ENCODE data around the gene WDR5.
A peak's percentile ranks its signal among the peaks of the same experiment; 100 is the strongest.
"Not testable (repeated sequence)": the region's sequence is repeated elsewhere in the genome, so short reads cannot be mapped to it uniquely, and the experiment has no call there.

The WDR5 gene

DNA sequence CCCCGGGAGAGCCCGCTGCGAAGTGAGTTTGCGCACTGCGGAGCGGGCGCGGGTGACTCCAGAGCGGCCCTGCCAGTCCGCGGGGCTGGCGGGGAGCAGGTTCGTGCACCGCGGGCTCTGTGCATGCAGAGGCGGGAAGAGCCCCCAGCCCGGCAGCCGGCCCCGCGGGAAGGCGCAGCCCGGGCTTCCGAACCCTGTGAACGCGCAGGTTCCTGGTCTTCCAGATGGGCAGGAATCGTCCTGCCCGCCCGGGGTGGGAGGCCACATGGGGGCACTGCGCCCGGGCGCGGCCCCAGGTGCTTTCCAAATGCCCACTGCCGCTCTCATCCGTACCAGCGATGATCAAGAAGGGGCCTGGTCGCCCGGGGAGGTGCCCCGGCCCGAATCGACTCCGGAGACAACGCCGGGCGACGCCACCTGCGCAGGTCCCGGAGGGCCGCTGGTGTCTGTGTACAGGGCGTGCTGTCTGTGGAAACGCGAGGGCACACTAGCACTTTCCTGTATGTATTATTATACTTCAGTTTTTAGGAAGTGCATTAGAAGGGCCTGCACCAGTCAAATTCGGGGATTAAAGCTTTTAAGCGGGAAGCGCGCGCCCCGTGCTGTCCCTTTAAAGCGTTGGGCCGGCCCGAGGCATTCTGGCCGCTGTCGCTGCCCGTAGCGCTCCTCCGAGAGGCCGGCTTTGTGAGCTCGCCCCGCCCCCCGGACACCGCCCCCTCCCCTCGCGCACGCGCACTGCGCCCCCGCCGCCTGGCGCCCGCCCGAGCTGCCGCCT, at the start of gene WDR5:
Gene WDR5, plus strand, starts transcription at position 740 of the 775 bp plus-strand sequence. CDS start 3,796 bp downstream, outside the sequence.
- peak; percentile 86 to 89 for DNase-seq

DNA sequence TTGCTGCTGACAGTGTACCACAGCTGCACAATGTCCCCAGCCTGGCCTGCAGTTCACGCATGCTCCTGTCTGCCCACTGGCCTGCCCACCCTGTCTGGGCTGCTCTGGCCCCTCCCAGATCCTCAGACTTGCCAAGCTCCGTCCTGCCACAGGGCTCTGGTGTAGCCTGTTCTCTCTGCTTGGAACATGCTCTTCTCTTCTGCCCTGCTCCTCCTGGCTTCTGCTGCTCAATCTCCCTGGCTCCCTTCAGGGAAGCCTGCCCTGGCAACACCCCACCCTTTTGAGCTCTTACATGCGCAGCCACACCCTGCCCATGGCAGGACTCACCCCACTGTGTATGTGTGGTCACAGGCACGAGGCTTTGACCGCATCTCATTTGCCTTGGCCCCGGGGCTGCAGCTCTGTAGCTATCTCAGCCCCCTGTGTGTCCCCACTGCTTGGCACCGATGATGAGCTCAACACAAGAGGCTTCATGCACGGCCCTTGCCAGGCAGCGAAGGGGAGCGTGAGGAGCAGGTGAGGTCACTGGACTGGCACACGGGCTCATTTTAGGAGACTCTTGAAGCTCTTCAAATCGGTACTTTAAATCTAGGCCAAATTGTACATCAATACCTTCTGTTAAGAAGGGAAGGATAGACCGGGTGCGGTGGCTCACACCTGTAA, 47.7 kb upstream of the WDR5 start:
- no peak for DNase-seq

DNA sequence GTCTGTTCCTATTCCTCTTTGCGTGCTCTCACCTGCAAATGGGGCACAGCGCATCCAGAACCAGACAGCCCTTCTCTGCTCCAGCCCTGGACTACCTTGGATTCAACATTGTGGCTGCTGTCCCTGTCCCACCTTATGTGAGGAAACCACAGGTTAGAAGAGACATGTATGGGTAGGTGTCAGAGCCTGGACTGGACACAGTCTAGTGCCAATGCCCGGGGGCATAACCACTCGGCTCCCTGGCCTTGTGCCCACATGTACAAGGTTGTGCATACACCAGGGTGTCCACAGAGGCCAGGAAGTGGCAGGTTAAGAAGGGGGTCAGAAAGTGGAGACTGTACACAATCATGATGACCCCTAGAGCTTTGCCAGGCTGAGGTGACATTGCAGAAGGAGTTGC, 45.9 kb upstream of the WDR5 start:
- no peak for DNase-seq

DNA sequence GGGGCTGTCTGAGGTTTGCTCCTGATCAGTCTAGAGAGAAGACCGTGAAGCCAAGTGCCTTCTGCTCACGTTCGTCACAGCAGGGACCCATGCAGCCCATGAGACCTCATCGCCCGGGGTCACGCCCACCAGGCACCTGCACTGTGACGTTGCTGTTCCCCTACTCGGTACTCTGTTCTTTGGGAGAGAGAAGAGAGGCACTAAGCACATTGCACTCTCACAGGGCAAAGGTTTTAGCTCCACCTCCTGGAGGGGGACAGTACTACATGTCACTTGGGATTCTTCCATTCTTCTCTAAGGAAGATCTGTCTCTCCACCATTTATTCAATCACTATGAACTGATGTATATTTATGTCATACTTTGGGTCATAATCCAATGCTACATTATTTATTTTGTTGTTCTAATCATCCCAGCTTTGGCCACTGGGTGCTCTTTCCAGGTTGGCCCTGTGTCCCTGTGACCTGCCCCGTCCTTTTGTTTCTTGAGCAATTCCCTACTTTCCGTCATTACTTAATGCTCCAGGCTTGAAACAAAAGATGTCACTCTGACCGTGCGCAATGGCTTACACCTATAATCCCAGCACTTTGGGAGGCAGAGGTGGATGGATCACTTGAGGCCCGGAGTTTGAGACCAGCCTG, 36.6 kb upstream of the WDR5 start:
- DNase-seq = peak; percentile 35 to 54

DNA sequence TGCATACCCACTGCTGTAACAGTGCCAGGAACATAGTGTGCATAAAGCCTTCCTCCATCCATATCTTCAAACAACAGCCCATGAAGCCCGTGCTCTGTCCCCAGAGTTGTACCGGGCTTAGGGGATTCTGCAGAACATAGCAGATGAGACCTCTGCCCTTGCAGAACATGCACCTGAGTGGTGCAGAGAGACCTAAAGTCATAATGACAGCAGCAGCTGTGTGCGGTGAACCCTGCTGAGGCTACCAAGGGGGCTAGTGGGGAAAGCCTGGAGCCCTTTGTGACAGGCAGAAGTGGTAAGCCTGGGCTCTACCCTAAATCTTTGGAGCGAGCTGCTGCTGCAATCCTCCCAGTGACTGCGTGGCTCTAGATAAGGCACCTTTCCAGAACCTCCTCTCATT, 35.8 kb upstream of the WDR5 start:
- no peak for DNase-seq

DNA sequence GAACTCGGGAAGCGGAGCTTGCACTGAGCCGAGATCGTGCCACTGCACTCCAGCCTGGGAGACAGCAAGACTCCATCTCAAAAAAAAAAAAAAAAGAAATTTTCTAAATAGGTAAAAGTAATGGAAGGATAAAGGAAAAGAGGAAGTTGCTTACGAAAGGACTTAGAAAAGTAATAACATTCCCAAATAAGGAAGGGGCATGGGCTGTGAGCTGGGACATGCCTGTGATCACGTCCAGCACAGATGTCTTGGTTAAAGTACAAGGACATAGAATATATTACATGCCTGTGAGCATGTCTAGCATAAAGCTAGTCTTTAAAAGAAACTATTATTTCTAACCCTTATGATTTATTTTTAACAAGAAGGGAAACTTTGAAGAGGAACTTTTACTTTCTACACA, 34.7 kb upstream of the WDR5 start:
- not testable (repeated sequence) for DNase-seq

DNA sequence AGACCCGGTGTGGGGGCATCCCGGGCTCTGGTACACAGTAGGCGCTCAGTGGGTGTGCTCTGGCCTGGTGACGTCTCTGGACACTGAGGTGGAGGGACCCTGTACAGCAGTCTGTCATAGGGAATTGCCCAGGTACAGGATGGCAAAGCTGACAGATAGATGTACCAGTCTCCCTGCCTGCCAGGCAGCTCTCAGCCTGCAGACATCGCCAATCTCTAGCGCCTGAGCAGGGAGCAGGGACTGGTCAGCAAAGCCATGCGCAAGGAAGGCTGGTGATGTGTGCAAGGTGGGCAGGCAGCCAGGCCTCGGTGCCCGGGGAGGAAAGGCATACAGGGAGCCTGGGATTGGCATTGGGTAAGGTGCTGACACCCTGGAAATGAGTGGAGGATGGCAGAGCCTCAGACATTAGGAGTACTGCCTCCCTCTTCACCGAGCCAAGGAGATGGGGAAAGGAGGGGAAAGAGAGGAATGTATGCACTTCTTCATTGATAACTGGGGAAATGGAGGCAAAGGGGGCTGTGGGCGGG, 34.2 kb upstream of the WDR5 start:
- DNase-seq = no peak

DNA sequence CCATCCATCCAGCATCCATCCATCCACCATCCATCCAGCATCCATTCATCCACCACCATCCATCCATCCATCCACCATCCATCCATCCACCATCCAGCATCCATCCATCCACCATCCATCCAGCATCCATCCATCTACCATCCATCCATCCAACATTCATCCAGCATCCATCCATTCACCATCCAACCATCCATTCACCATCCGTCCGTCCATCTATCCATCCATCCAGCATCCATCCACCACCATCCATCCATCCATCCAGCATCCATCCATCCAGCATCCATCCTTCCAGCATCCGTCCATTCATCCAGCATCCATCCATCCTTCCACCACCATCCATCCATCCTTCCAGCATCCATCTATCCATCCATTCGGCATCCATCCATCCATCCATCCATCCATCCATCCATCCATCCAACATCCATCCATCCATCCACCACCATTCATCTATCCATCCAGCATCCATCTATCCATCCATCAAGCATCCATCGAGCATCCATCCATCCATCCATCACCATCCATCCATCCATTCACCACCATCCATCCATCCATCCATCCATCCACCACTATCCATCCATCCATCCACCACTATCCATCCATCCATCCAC, 32.4 kb upstream of the WDR5 start:
- DNase-seq = no peak

DNA sequence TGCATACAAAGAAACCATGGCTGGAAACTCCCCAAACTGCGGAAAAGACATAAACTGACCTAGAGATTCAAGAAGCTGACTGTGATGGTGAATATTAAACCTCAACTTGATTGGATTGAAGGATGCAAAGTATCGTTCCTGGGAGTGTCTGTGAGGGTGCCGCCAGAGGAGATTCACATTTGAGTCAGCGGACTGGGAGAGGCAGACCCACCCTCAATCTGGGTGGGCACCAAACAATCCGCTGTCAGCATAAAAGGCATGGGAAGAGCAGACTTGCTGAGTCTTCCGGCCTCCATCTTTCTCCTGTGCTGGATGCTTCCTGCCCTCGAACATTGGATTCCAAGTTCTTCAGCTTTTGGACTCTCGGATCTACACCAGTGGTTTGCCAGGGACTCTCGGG, 24.8 kb upstream of the WDR5 start:
- DNase-seq = no peak

DNA sequence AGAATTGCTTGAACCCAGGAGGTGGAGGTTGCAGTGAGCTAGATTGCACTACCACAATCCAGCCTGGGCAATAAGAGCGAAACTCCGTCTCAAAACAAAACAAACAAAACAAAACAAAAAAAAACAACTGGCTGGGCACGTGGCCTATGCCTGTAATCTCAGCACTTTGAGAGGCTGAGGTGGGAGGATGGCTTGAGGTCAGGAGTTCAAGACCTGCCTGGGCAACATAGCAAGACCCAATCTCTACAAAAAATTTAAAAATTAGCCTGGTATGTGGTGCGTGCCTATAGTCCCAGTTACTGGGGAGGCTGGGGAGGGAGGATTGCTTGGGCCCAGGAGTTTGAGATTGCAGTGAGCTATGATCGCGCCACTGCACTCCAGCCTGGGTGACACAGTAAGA, 23.3 kb upstream of the WDR5 start:
- DNase-seq = no peak

DNA sequence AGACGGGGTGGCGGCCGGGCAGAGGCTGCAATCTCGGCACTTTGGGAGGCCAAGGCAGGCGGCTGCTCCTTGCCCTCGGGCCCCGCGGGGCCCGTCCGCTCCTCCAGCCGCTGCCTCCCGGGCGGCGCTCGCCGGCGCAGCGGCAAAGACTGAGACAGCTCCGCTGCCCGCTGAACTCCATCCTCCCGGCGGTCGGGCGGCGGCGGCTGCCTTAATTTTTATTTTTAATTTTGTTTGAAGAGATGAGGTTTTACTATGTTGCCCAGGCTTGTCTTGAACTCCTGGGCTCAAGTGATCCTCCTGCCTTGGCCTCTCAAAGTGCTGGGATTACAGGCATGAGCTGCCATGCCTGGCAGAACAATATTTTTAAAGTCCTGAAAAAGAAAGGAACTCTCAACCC, 16.9 kb upstream of the WDR5 start:
- not testable (repeated sequence) for DNase-seq

DNA sequence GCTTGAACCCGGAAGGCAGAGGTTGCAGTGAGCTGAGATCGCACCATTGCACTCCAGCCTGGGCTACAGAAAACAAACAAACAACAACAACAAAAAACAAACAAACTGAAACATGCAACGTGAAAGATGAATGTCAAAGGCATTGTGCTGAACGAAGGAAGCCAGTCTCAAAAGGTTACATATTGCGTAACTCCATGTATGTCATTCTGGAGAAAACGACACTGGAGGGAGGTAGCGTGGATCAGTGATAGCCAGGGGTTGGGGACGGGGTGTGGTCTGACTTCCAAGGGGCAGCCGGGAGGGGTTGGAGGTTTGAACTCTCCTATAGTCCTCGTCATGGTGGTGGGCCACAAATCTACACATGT, 12.1 kb upstream of the WDR5 start:
- no peak for DNase-seq

DNA sequence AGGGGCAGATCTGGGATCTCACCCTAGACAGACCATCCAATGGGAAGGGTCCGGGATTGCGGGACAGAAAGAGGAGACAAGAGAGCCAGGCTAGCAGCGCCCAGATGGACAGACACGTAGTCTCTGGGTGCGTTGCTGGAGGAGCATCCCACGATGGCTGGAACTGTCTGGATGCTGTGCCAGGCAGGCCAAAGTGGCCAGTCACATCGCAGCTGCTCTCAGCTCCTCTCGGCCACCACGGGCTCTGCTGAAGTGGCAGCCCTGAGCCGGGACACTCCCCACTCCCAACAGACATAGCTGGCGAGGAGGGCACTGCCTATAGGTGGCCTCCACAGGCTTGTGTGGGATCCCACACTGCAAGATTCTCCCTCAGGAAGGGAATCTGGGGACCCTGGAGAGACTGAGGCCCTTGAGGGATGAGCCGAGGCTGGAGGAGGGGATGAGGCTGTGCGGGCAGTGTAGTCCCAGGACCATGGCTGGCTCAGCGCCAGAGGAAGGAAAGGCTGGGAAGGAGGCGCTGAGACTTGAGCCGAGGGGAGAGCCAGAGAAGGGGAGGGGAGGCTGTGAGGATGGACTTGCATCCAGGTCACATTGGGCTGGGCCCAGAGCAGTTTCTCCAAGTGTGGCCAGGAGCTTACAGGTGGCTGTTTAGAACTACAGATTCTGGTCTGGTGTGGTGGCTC, 10.3 kb upstream of the WDR5 start:
- no peak for DNase-seq

DNA sequence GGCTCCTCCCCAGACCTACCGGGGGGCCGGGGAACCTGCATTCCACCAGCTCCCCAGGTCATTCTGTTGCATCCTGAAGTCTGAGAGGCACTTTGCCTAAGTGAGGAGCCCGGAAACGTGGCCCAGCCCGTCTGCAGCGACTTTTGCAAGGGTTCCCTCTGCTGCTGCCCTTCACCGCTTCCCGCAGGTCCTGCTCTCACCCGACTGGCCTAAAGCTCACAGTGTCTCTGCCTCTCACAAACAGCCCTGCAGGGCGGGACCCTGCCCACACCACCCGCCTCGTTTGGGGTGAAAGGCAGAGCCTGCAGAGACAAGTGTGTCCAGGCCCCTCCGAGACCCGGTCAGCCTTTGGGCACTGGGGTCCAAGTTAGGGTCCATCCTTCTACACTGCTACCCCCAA, 9.5 kb upstream of the WDR5 start:
- DNase-seq = no peak

DNA sequence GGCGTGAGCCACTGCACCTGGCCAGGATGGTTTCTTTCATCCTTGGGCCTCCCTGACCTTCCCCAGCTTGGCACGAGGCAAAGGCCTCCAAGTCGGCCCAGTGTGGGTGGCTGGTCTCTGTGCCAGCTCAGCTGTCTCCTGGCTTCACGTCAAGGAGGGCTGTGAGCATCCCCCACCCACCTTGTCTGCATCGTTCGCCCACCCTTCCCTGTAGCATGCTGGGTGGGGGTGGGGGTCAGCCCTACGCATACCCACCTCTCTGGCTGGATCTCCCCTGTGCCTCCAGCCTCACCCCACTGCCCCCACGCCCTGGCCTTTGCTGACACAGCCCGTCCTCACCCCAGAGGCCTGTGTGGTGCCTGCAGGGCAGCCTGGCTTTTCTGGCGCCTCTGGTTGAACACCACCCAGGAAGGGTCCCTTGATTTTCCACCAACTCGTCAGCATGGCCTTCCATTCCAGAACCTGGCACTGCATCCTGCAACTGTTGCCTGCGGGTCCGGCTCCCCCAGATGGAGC, 8.8 kb upstream of the WDR5 start:
- DNase-seq = no peak

DNA sequence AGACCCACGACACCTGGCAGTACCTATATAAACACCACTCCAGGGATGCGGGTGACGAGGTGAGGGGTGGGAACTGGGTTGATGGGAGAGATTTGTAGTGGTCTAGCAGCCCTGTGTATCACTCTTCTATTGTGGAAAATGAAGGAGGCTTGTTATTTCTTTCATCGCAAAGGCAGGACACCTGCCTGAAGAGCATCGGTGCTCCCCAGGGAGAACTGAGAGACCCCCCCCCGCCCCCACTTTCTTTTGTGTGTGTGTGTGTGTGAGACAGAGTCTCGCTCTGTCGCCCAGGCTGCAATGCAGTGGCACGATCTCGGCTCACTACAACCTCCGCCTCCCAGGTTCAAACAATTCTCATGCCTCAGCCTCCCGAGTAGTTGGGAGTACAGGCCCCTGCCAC, 8.3 kb upstream of the WDR5 start:
- DNase-seq = no peak

DNA sequence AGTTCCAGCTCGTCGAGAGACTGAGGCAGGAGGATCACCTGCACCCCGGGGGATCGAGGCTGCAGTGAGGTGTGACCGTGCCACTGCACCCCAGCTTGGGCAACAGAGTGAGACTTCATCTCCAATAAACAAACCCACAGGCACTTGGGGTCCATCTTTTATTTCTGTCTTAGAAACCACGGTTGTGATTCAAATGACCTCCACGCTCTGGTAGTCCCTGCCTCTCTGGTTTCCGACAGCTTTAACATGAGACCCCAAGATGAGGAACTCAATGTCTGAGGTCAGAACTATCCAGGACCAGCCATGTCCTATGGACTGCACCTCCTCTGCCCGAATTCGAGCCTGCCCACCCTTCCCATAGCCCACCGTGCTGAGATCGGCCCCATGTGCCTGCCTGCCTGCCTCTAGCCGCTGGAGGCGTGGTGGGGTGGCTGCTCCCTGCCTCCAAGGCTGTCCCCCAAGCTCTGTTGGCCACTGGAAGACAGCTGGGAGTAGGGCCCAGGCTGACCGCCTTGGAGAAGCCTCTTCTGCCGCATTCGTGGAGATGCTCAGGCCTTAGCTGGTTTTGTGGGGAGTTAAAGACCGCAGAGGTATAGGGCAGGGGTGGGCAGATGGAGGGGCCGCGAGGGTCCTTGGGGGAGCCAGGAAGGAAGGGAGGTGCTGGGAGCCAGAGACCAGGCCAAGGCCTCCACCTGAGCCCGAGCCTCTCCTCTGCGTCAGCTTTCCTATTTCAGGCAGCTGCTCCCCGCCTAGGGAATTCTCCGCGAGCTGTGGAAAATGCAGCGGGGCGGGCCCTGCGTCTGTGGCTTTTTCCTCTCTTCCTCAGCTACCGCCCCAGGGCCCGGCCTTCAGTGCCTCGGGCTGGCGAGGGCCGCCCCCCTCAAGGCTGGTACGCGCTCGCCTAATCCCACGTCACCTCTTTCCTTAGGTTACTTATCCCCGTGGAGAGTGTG, 6.9 kb upstream of the WDR5 start:
- DNase-seq = no peak

DNA sequence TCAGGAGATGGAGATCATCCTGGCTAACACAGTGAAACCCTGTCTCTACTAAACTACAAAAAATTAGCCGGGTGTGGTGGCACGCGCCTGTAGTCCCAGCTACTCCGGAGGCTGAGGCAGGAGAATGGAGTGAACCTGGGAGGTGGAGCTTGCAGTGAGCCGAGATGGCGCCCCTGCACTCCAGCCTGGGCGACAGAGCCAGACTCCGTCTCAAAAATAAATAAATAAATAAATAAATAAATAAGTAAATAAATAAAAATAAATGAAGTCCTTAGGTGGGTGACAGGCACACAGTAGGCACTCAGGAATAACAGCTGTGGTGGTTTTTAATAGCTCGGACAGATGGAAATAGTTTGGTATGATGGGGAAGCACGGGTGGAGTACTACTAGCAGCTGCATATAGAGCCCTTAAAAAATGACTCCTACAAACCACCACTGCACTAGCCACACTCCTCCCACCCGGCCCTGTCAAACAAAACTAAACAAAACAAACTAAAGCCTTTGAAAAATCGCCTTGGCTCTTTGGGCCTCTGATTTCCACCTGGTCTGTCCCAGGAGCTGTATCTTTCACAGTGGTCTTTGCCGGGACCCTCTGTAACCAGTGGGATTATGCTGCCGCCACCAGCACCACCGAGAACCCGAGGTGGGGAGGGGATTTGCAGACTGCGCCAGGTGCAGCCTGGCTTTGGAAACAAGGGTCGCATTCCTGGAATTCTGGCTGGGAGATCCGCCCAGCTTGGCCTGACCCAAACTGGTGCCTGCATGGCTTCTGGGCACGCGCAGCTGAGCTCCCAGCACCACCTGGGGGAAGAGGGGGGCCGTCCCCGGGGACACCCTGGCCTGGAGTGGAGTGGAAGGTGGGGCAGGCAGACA, 5.1 kb upstream of the WDR5 start:
- no peak for DNase-seq

DNA sequence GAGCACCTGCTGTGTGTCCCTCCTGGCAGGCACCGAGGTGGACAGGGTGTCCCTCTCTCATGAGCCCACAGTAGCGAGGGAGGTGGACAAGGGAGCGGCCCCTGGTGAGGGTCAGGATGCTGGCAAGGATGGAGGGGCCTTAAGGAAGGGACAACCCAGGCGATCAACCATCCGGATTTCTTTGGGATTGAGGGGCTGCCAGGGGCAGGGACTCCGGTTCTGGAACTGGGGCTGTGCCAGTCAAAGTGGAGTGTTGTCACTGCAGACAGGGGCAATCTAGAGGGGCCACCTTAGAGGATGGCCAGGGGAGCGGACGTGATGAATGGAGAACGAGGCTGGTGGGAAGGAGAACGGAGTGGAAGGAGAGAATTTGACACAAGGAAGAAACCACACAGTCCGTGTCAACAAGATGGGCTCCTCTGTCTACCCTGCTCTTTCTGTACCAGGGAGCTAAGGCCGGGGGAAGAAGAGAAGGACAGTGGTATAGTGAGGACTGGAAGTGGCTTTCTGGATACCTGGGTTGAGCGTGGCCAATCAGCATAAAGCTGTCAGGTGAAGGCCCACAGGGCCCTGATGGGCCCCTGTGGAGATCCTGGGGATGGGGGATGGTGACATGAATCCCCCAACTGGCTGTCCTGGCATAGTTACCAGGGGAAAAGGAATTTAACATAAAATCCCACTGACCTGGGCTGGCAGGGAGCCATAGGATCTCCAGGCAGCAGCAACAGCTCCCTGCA, 4.2 kb upstream of the WDR5 start:
- no peak for DNase-seq

All from NCI-H2081 (cell line).